A673 (cell line): ENCODE measurements around the gene WBP2NL. TPM values are rescaled to one million over a fixed set of nuclear protein-coding genes. Genes with fewer than 3 reads are reported as not detected.
"Not testable (repeated sequence)": the region's sequence is repeated elsewhere in the genome, so short reads cannot be mapped to it uniquely, and the experiment has no call there.

Experiments
- BruUV-seq: library from RNA; stranded (reverse); fragments of 400-500 nt; replicated peaks from 2 replicates; lab custom pipeline; 2021; lab: Mats Ljungman, UMichigan
- CTCF ChIA-PET: fragments of 300-600 bp; sonication (Branson Sonifier 250); formaldehyde crosslinking; loops from one replicate; lab custom pipeline; 2022; ENCODE audit warnings: antibody characterized with exemption; lab: Charles Lee
- POLR2A ChIA-PET: fragments of 300-600 bp; sonication (Branson Sonifier 250); formaldehyde crosslinking; loops from one replicate; lab custom pipeline; 2022; ENCODE audit warnings: antibody characterized with exemption; ENCODE audit not compliant: low non-redundant PET; lab: Charles Lee
- DNase-seq: peaks from one replicate; pipeline ENCODE4 v3.0.0-alpha.2; 2015; ENCODE audit warnings: low spot score
- H3K27ac ChIP-seq: fragments of 200-600 bp; sonication (generic); 2 replicates; pipeline ENCODE4 v1.5.1; 2016; ENCODE audit warnings: mixed run types, low read depth, mild to moderate bottlenecking, mixed read lengths, antibody characterized with exemption, low read length; ENCODE audit not compliant: poor library complexity, severe bottlenecking
- H3K27me3 ChIP-seq: fragments of 200-600 bp; sonication (generic); replicated peaks from 2 replicates; pipeline ENCODE4 v1.6.1; 2017; ENCODE audit warnings: mixed run types, low read depth, mild to moderate bottlenecking, mixed read lengths, antibody characterized with exemption, low read length; ENCODE audit not compliant: insufficient read depth, poor library complexity
- H3K36me3 ChIP-seq: fragments of 200-600 bp; sonication (generic); 2 replicates; pipeline ENCODE4 v1.6.1; 2016; ENCODE audit warnings: mixed run types, mild to moderate bottlenecking, mixed read lengths, antibody characterized with exemption, low read length; ENCODE audit not compliant: insufficient read depth, poor library complexity, severe bottlenecking
- H3K4me1 ChIP-seq: fragments of 200-600 bp; sonication (generic); 2 replicates; pipeline ENCODE4 v1.6.1; 2017; ENCODE audit warnings: mixed run types, mild to moderate bottlenecking, mixed read lengths, antibody characterized with exemption, low read length; ENCODE audit not compliant: insufficient read depth, poor library complexity, severe bottlenecking
- H3K4me3 ChIP-seq: fragments of 200-600 bp; sonication (generic); 2 replicates; pipeline ENCODE4 v1.5.1; 2016; ENCODE audit warnings: low read depth, mixed run types, mild to moderate bottlenecking, mixed read lengths, low read length; ENCODE audit not compliant: poor library complexity, severe bottlenecking
- H3K9me3 ChIP-seq: fragments of 200-600 bp; sonication (generic); 2 replicates; pipeline ENCODE4 v1.6.1; 2016; ENCODE audit warnings: mixed run types, low read depth, mild to moderate bottlenecking, mixed read lengths, antibody characterized with exemption, low read length; ENCODE audit not compliant: poor library complexity, severe bottlenecking
- EZH2 ChIP-seq: fragments of 200-600 bp; sonication (generic); IDR thresholded peaks from 2 replicates; pipeline ENCODE4 v1.6.1; 2017; ENCODE audit warnings: borderline replicate concordance, low read depth, mild to moderate bottlenecking, mixed read lengths, antibody characterized with exemption, low read length; ENCODE audit not compliant: poor library complexity, severe bottlenecking
- intact Hi-C: fragments of 100-400 bp; cut with micrococcal nuclease; formaldehyde crosslinking; loops from one replicate; pipeline ENCODE4 v1.10.0; 2022; ENCODE audit not compliant: unreplicated experiment
- total RNA-seq: library from RNA; stranded (reverse); gene quantifications from 2 replicates; pipeline ENCODE4 v1.2.3, GENCODE V29; 2021
- TF ChIP-seq, protein P1 (sequence below): fragments of 300-800, 200-600 bp; sonication (generic); conservative IDR thresholded peaks from 2 replicates; pipeline ENCODE4 v1.5.1; 2017; ENCODE audit warnings: low read depth, mild to moderate bottlenecking, antibody characterized with exemption, low read length, moderate library complexity, mixed read lengths

Gene WBP2NL
- total RNA-seq, 1 experiment from 2014 or later: not detected

DNA sequence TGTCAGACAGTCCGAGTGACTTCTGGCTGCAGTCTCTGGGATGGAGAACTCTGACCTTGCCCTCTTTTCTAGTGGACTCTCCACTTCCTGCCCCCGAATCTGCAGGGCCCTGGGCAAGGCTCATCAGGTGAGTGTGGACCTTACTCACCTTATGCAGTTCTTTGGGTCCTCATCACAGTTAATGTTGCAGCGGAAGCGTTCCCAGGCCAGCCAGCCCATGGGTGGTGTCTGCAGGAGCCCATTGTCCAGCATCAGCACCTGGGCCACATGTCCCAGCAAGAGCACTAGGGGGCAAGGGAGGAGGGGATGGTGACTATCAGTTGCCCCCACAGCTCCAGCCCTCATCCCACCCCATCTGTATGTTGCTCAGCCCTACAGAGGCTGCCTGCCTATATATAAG, 69.7 kb downstream of the WBP2NL start:
- Histone ChIP-seq H3K36me3 (peaks cover 10% of the 10 kb centered on the region), H3K27me3 (no peaks in the 10 kb centered on the region), H3K27ac (no peak overlapping the region), H3K4me3 (no peak overlapping the region), H3K9me3 (no peaks in the 10 kb centered on the region), H3K4me1 (peaks cover 7% of the 10 kb centered on the region)
- CTCF ChIA-PET: no interaction called here
- no peak for DNase-seq
- intact Hi-C loops: no loop called here
- TF ChIP-seq EZH2: no peak
- TF ChIP-seq, protein P1, sequence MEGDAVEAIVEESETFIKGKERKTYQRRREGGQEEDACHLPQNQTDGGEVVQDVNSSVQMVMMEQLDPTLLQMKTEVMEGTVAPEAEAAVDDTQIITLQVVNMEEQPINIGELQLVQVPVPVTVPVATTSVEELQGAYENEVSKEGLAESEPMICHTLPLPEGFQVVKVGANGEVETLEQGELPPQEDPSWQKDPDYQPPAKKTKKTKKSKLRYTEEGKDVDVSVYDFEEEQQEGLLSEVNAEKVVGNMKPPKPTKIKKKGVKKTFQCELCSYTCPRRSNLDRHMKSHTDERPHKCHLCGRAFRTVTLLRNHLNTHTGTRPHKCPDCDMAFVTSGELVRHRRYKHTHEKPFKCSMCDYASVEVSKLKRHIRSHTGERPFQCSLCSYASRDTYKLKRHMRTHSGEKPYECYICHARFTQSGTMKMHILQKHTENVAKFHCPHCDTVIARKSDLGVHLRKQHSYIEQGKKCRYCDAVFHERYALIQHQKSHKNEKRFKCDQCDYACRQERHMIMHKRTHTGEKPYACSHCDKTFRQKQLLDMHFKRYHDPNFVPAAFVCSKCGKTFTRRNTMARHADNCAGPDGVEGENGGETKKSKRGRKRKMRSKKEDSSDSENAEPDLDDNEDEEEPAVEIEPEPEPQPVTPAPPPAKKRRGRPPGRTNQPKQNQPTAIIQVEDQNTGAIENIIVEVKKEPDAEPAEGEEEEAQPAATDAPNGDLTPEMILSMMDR: no peak
- POLR2A ChIA-PET: no interaction called here
- no TSS peak for BruUV-seq

DNA sequence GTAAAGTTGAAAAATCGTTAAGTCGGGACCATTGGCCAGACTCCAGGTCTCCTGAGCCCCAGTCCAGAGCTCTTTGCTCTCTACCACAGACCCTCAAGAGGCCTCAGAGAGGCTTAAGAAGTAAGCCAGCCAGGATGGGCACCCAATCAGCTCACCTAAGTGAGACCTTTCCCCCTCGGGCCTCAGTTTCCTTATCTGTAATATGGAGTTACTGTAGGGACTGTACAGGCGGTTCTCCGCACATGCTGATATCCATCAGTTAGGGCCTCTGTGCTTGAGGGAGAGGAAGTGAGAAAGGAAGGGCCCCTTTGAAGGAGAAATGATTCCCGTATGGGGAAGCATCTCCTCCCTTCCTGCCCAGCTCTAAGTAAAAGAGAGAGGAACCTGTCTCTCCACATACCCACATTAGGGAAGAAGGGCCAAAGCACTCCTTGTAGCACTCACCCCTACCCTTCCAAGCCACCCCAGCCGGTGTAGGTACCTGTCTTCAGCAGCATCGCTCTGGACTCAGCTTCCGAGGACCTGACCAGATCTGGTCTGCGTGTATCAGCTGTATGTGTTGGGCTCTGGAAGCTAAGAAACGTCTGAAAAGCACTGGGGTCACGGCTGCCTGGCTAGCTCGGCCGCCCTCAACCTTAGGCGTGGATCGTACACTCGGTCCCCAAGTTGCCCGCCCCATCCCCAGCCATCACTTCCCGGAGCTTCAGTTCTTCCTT, 71.4 kb downstream of the WBP2NL start:
- Histone ChIP-seq H3K27me3 (no peaks in the 10 kb centered on the region), H3K27ac (peak overlapping the region; percentile 86), H3K4me1 (peaks cover 7% of the 10 kb centered on the region), H3K9me3 (no peaks in the 10 kb centered on the region), H3K36me3 (peaks cover 10% of the 10 kb centered on the region), H3K4me3 (peak overlapping the region; percentile 67)
- no peak for TF ChIP-seq EZH2
- TF ChIP-seq, protein P1: no peak
- CTCF ChIA-PET: no interaction called here
- intact Hi-C loops: loop anchor here (1.0 kb wide), 1 partner anchor 20 kb away; the partner anchor contains the start of gene NDUFA6
- no peak for DNase-seq
- POLR2A ChIA-PET: no interaction called here
- TSS peak; percentile 82 for BruUV-seq

DNA sequence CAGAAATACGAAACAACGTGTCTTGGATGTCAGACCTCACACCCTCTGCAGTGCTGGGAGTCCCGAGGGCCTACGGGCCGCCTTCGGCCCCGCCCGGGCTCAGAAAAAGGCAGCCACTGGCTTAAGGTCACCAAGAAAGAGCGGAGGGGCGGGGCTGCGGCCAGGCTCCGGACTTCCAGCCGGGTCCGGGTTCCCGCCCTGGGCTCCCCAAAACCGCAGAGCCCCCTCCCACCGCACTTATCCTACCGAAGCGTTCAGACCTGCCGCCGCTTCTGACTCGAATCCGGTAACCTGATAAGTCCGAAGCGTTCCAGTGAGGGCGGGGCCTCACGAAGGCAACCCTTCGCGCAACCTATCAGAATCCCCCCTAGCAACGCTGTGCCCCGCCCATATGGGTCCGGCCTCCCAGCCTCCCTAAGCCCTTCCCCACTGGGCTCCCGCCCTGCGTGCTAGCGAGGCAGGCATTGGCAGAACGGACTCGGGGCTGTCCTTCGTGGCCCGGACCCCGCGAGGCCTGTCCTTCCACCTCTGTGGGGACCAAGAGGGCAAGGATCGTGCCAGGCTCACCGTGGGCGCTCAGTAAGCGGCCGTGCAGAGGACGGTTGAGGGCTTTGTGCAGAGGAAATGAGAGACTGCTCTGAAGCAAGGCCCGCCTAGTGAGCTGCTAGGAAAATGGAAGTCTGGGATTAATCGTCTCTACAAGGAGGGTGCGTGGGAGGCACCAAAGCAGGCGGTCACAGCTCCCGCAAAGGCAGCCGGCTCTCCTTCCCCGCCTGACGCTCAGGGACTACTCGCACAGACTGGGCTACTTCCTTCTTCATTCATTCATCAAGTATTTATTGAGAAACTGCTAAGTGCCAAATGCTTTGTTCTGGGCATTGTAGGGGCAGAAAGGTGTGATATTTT, 72.2 kb downstream of the WBP2NL start, which contains the start of gene NAGA:
TSS of gene NAGA (minus strand) at position 296 of the 906 bp plus-strand sequence. CDS start 515 bp downstream, outside the sequence.
- peaks cover 7% of the 10 kb centered on the region for H3K4me1 ChIP-seq
- H3K9me3 ChIP-seq: no peaks in the 10 kb centered on the region
- intact Hi-C loops: loop anchor here (1.0 kb wide), 1 partner anchor 20 kb away; the partner anchor contains the start of gene NDUFA6
- H3K27ac ChIP-seq: peak within 1 kb of the TSS; percentile 86
- TF ChIP-seq, protein P1: no peak
- no peak for TF ChIP-seq EZH2
- DNase-seq: peak; percentile 99
- POLR2A ChIA-PET: no interaction called here
- H3K36me3 ChIP-seq: peaks cover 6% of the 10 kb centered on the region
- peak within 1 kb of the TSS; percentile 67 for H3K4me3 ChIP-seq
- BruUV-seq: TSS peak; percentile 95
- no peaks in the 10 kb centered on the region for H3K27me3 ChIP-seq
- CTCF ChIA-PET: interaction anchor here (1.0 kb wide), 1 partner anchor 20 kb away, joined by 3 read pairs; no protein-coding TSS in a partner anchor

DNA sequence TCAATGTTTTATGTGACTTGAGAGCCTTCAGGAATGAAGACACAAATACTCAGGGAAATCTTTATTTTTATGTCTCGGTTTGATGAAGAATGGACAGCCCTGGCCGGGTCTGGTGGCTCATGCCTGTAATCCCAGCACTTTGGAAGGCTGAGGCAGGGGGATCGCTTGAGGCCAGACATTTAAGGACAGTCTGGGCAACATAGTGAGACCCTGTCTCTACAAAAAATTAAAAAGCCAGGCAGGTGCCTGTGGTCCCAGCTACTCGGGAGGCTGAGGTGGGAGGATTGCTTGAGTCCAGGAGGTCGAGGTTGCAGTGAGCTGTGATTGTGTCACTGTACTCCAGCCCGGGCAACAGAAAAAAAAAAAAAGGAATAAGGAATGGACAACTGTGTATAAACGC, 72.9 kb downstream of the WBP2NL start:
- DNase-seq, H3K4me1 ChIP-seq, H3K27me3 ChIP-seq, BruUV-seq, intact Hi-C loops, H3K36me3 ChIP-seq, POLR2A ChIA-PET, H3K9me3 ChIP-seq: not testable (repeated sequence)
- peak overlapping the region; percentile 86 for H3K27ac ChIP-seq
- CTCF ChIA-PET: interaction anchor here (1.0 kb wide), 1 partner anchor 20 kb away, joined by 3 read pairs; no protein-coding TSS in a partner anchor
- H3K4me3 ChIP-seq: peak overlapping the region; percentile 67
